Skeletal muscle tissue (tissue), 2 donors: ENCODE results near the gene ABCG8. TPM values are rescaled to one million over a fixed set of nuclear protein-coding genes. Genes with fewer than 3 reads are reported as not detected.

Source experiments
- small RNA-seq: library from RNA; depleted of rRNA; stranded (forward); fragments of <200 nt; gene quantifications from one replicate; pipeline ENCODE3, GENCODE V24; 2014
- total RNA-seq: library from RNA; depleted of rRNA; stranded (reverse); fragments of >200 nt; gene quantifications from one replicate; pipeline ENCODE4 v1.2.3, GENCODE V29; 2014

Gene ABCG8
- total RNA-seq, 1 donor from 2014 or later, result under 0.01 TPM

Small RNA genes lying within 50 kb of the gene (small RNA-seq; reads per million reads assigned to genes)
- gene RN7SL455P, result not detected
- gene RNU6-1048P, result not detected

Other genes with a start within 250 kb of the ABCG8 start
- gene THADA, start 242.9 kb upstream of the ABCG8 start, total RNA-seq, result 50.6 TPM
- gene PLEKHH2, start 201.7 kb upstream of the ABCG8 start, total RNA-seq, result 16.2 TPM
- 1.0 TPM for gene C1GALT1C1L, start 162.5 kb upstream of the ABCG8 start, total RNA-seq
- 26.6 TPM for gene DYNC2LI1, start 64.9 kb upstream of the ABCG8 start, total RNA-seq
- gene ABCG5, start 132 bp upstream of the ABCG8 start, total RNA-seq, result not detected
- 77.8 TPM for gene LRPPRC, start 157.0 kb downstream of the ABCG8 start, total RNA-seq